ENCODE data around the gene PPP6R3. TPM values are rescaled to one million over a fixed set of nuclear protein-coding genes. Genes with fewer than 3 reads are reported as not detected.
A peak's percentile ranks its signal among the peaks of the same experiment; 100 is the strongest.

PPP6R3 gene
- total RNA-seq, 3 donors from 2014 or later: 126 to 129 (median 128) TPM

DNA sequence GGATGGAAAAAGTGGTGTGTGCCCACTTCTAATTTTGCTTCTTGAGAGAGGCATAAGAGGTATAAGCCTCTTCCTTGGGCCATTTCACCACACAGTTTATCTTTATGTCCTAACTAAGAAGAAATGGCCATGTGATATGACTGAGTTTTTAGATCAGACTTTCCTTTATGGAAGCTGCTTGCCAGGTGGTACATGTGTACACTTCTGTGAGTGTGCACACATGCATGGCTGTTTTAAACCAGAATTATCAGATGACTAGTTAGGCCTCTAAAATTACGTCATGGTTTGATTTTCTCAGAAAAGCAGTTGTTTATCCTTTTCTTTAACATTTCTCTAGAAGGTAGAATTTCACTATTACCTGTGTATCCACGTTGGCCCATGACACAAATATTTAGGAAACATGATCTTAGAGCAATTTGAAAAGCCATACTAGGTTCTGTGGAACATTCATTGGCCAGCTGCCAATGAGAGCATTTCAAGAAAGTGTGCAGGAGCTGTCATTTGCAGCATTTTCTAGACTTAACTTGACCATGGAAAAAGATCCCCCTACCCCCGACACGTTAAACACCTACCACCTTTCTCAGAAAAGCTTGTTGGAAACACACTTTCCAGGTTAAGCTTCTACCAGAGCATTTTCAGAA, 114.6 kb downstream of the PPP6R3 start:
- Mint-ChIP-seq H3K36me3 (ENCODE audit: insufficient read depth) (peaks cover 51% of the 10 kb centered on the region), H3K9me3 (no peaks in the 10 kb centered on the region), H3K4me1 (ENCODE audit: low read depth) (peaks cover 6% of the 10 kb centered on the region), H3K4me3 (no peak overlapping the region), H3K27me3 (ENCODE audit: low read depth) (no peaks in the 10 kb centered on the region)
- ATAC-seq: no peak
- no peak for DNase-seq

DNA sequence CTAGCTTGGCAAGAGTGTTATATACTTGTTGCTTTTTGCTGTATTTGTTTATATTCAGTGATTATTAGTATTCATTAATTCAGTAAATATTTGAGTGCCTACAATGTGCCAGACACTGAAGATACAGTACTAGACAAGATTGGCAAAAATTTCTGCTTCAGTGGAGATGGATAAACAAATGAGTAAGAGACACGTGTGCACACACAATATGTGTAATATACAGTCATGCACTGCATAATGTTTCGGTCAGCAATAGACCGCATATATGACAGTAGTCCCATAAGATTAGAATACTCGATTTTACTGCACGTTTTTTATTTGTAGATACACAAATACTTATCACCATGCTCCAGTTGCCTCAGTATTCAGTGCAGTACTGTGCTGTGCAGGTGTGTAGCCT, 118.9 kb downstream of the PPP6R3 start:
- H3K27me3 Mint-ChIP-seq (ENCODE audit: low read depth): no peaks in the 10 kb centered on the region
- H3K4me1 Mint-ChIP-seq (ENCODE audit: low read depth): peaks cover 7% of the 10 kb centered on the region
- no peak for ATAC-seq
- H3K9me3 Mint-ChIP-seq: no peaks in the 10 kb centered on the region
- peaks cover 56% of the 10 kb centered on the region for H3K36me3 Mint-ChIP-seq (ENCODE audit: insufficient read depth)
- no peak for DNase-seq
- no peak overlapping the region for H3K4me3 Mint-ChIP-seq

DNA sequence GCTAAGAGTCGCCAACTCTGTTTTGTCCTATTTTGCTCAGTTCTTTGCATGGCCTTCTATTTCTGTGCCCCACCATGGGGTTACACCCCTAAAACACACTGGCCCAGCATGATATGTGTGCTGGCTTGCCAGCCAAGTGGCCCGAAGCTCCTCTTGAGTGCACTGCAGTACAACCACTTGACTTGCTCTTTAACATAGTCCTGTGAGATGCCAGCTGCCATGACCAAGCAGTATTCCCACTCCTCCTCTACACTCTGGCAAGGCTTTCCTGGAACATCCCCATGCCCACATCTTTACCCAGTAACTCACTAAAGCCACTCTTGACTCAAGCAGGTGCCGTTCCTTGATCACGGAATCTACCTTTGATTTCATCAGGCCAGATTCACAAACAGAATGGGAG, 120.9 kb downstream of the PPP6R3 start:
- DNase-seq (no peak), ATAC-seq (no peak)
- Mint-ChIP-seq H3K4me1 (ENCODE audit: low read depth) (peaks cover 7% of the 10 kb centered on the region), H3K9me3 (no peaks in the 10 kb centered on the region), H3K36me3 (ENCODE audit: insufficient read depth) (peaks cover 53% of the 10 kb centered on the region), H3K4me3 (no peak overlapping the region), H3K27me3 (ENCODE audit: low read depth) (no peaks in the 10 kb centered on the region)

DNA sequence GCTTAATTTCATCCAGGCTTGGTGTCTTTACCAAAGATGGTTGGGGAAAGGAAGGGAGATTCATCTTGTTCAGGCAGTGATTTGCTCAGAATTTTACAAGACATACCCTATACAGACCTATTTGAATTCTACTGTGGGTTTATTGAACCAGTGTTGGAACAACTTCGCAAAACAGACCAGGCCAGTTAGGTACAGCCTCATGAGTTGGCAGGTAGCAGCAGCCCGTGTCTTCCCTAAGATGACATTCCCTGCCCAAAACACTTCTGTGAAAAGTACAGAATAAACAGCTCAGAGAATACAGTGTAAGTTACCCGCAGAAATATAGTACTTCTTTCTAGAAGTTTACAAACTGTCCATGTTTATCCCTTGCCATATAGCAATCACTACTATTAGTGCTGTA, 121.3 kb downstream of the PPP6R3 start:
- H3K36me3 Mint-ChIP-seq (ENCODE audit: insufficient read depth): peaks cover 50% of the 10 kb centered on the region

DNA sequence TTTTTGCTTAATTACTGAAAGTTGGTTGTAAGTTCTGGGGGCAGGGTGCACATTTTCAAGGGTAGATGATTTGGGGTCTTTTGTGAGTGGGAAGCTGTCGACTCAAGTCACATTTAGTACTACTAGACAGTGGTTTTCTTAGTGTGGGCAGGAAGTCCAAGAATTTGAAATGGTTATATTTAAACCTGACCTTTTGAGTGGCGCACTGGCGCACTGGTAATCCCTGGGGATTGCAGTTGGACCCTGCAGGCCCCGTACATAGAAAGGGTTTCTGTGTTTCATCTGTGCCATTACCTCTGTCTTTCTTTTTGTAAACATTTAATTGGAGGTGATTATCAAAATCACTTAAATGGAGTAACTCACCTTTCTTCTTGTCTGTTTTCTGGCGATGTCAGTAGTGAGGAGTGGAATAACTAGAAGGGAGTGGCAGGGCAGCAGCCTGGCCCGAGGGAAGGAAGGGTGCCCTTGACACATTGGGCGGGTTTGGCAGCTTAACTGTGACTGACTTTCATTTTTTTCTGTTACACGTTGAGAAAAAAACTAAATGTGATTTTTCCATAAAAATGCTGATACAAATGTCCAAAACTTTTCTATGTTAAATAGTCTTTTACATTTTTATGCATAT, 122.0 kb downstream of the PPP6R3 start:
- H3K36me3 Mint-ChIP-seq (ENCODE audit: insufficient read depth): peaks cover 52% of the 10 kb centered on the region
- peaks cover 7% of the 10 kb centered on the region for H3K4me1 Mint-ChIP-seq (ENCODE audit: low read depth)

More for the DNA sequence above, 121.3 kb downstream of the PPP6R3 start:
- no peak for DNase-seq
- ATAC-seq: no peak
- Mint-ChIP-seq H3K9me3 (no peaks in the 10 kb centered on the region), H3K4me3 (no peak overlapping the region), H3K4me1 (ENCODE audit: low read depth) (peaks cover 7% of the 10 kb centered on the region), H3K27me3 (ENCODE audit: low read depth) (no peaks in the 10 kb centered on the region)

DNA sequence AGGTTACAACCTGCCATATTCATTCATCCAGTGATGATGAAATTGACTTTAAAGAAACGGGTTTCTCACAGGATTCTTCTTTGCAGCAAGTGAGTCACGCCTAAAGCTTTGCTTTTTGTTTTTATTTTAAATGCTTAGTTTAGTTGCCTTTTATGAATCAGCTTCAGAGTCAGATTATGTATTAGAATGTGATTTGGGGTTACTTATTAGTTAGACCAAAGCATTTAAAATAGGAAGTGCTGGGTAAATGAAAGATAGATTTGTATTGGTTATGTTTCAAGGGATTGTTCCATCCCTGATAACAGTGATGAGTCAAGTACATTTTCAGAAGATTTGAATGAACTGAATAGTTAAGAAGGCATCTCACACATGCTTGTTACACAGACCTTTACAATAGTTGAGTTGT, 122.5 kb downstream of the PPP6R3 start:
- DNase-seq: no peak
- no peak for ATAC-seq
- no peaks in the 10 kb centered on the region for H3K27me3 Mint-ChIP-seq (ENCODE audit: low read depth)
- no peaks in the 10 kb centered on the region for H3K9me3 Mint-ChIP-seq
- peaks cover 7% of the 10 kb centered on the region for H3K4me1 Mint-ChIP-seq (ENCODE audit: low read depth)
- H3K36me3 Mint-ChIP-seq (ENCODE audit: insufficient read depth): peaks cover 49% of the 10 kb centered on the region
- H3K4me3 Mint-ChIP-seq: no peak overlapping the region

More for the DNA sequence above, 122.0 kb downstream of the PPP6R3 start:
- H3K27me3 Mint-ChIP-seq (ENCODE audit: low read depth): no peaks in the 10 kb centered on the region
- DNase-seq: no peak
- no peak for ATAC-seq
- H3K9me3 Mint-ChIP-seq: no peaks in the 10 kb centered on the region
- H3K4me3 Mint-ChIP-seq: no peak overlapping the region

DNA sequence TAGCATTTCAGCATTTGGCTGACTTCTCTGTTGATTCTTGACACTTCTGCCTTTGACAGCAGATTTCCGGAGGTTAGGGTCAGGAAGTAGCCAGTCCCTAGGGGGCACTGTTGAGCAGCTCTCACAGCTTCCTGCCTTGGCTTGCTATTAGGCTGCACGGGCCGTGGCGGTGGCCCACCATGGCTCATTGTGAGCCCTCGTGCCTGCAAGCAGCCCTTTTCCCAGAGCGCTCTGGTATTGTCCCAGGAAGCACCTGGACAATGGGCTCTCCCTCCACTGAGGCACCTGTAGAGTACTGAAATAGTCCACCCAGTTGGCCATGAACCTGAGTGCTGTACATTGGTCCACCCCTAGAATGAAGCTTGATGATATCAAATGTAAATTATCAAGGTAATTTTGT, 123.5 kb downstream of the PPP6R3 start:
- H3K36me3 Mint-ChIP-seq (ENCODE audit: insufficient read depth): peaks cover 41% of the 10 kb centered on the region

DNA sequence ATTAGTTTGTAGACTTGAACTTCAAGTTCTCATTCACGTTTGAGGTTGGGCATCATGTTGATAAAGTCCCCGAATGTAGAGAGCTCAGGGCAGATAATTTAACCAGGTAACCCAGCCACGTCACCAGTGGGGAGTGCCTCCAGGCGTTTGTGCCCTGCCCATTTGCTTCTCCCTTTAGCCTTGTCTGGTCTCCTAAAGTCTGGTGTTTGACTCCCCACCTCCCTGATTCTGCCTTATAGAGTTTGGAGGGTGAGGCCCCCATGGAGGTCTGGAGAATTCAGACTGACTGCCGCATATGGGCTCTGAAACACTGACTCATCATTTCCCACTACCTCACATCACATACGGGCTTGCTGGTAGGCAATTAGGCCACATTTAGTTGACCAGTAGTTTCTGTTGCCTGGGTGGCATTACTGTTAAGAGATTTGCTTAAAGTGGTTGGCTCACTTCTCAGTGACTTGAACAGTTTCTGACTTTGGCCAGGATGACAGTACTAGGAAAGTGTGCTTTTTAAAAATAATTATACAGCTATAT, 124.5 kb downstream of the PPP6R3 start:
- H3K9me3 Mint-ChIP-seq: no peaks in the 10 kb centered on the region
- no peak overlapping the region for H3K4me3 Mint-ChIP-seq
- DNase-seq (no peak), ATAC-seq (no peak)
- peaks cover 4% of the 10 kb centered on the region for H3K4me1 Mint-ChIP-seq (ENCODE audit: low read depth)
- peaks cover 39% of the 10 kb centered on the region for H3K36me3 Mint-ChIP-seq (ENCODE audit: insufficient read depth)
- no peaks in the 10 kb centered on the region for H3K27me3 Mint-ChIP-seq (ENCODE audit: low read depth)

More for the DNA sequence above, 123.5 kb downstream of the PPP6R3 start:
- ATAC-seq (peak; percentile 70), DNase-seq (peak; percentile 47)
- Mint-ChIP-seq H3K4me3 (no peak overlapping the region), H3K4me1 (ENCODE audit: low read depth) (peaks cover 7% of the 10 kb centered on the region), H3K9me3 (no peaks in the 10 kb centered on the region), H3K27me3 (ENCODE audit: low read depth) (no peaks in the 10 kb centered on the region)

DNA sequence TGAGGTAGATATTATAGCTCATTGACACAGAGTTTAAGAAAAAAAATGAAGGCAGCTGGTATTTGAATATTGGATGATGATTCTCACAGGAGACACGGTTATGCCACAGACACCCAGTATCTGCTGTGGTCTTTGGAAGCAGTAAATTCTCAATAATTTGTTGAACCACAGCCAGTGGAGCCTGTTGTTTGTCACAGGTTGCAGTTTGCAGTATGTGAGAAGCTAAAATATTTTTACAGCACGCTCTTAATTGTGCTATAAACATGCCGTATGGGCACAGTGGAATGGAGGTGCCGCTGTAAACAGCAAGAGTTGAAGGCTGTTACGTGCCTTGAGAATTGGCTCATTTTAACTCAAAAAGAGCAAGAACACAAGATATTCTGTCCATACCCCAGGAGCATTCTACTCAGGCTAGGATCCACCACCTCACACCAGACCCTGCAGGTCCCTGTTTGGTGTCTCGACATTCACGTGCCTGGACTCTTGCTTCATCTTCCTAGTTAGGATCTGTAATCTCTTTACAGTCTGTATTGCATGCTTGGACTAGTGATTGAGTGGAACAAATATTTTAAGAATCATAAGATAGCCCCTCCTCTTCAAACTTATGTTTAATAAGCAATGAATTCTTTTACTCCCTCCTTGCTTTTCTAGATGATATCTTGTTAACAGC, 129.1 kb downstream of the PPP6R3 start:
- Mint-ChIP-seq H3K36me3 (ENCODE audit: insufficient read depth) (peaks cover 43% of the 10 kb centered on the region), H3K9me3 (no peaks in the 10 kb centered on the region), H3K27me3 (ENCODE audit: low read depth) (no peaks in the 10 kb centered on the region), H3K4me3 (no peak overlapping the region), H3K4me1 (ENCODE audit: low read depth) (no peaks in the 10 kb centered on the region)
- no peak for ATAC-seq
- DNase-seq: no peak

DNA sequence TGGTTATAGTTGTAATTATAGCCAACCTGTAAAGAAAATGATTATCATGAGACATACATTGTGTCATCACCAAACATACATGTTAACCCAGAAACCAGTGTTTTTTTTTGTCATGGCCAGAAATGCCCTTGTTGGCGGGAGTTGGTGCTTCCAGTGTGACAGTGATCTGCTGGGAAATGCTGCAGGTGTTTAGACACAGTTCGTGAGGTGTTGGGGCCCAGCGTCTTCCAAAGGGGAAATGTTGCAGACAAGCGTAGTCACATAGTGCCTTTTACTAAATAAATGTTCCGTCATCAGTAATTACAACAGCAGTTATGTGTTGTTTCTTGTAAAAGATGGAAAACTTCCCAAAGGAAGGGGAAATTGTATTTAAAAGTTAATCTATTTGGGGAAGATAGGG, 131.2 kb downstream of the PPP6R3 start:
- H3K27me3 Mint-ChIP-seq (ENCODE audit: low read depth): no peaks in the 10 kb centered on the region
- H3K4me1 Mint-ChIP-seq (ENCODE audit: low read depth): no peaks in the 10 kb centered on the region
- no peaks in the 10 kb centered on the region for H3K9me3 Mint-ChIP-seq
- no peak overlapping the region for H3K4me3 Mint-ChIP-seq
- ATAC-seq (no peak), DNase-seq (no peak)
- H3K36me3 Mint-ChIP-seq (ENCODE audit: insufficient read depth): peaks cover 57% of the 10 kb centered on the region

DNA sequence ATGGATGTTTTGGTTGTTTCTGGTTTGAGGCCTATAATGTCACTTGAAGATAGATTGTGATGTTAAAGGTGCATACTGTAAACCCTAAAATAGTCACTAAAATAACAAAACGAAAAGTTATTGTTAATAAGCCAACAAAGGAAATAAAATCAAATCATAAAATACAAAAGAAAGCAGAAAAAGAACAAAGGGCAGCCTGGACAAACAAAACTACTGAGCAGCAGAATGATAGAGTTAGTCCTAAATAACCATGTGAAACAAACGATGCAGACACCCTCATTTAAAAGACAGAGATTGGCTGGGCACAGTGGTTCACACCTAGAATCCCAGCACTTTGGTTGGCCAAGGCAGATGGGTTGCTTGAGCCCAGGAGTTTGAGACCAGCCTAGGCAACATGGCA, 132.9 kb downstream of the PPP6R3 start:
- no peak for ATAC-seq
- no peak for DNase-seq
- Mint-ChIP-seq H3K36me3 (ENCODE audit: insufficient read depth) (peaks cover 66% of the 10 kb centered on the region), H3K4me3 (no peak overlapping the region), H3K9me3 (no peaks in the 10 kb centered on the region), H3K4me1 (ENCODE audit: low read depth) (no peaks in the 10 kb centered on the region), H3K27me3 (ENCODE audit: low read depth) (no peaks in the 10 kb centered on the region)

DNA sequence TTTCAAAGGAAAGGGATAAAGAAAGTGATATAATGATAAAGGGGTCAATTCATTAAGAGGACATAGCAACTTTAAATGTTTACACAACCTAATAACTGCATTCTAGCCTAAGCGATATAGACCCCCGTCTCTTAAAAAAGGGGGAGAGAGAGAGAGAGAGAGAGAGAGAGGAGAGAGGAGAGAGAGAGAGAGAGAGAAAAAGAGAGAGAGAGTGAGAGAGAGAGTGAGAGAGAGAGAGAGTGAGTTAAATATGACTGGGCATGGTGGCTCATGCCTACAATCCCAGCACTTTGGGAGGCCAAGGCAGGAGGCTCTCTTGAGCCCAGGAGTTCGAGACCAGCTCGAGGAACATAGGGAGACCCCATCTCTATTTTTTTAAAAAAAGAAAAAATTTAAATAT, 133.6 kb downstream of the PPP6R3 start:
- peaks cover 72% of the 10 kb centered on the region for H3K36me3 Mint-ChIP-seq (ENCODE audit: insufficient read depth)
- no peak for DNase-seq
- no peak for ATAC-seq
- H3K9me3 Mint-ChIP-seq: no peaks in the 10 kb centered on the region
- no peak overlapping the region for H3K4me3 Mint-ChIP-seq
- H3K27me3 Mint-ChIP-seq (ENCODE audit: low read depth): no peaks in the 10 kb centered on the region
- no peaks in the 10 kb centered on the region for H3K4me1 Mint-ChIP-seq (ENCODE audit: low read depth)

DNA sequence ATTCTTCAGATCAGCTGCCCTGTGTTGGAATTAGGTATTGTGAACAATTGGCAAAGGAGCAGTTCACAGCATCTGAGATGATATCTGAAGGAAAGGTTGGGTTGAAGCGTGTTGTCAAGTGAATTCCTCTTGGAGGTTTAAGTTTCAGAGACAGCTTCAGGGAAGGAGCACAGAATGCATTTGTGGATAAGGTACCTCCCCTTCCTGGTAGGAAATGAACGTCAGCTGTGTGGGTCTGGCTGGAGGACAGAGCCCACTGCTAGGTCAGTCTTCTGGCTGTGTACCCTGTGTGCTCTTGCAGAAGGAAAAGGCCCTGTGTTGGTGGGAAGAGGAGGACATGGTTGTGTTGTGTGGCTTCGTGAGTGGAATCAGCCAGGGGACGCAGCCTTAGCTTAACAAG, 135.7 kb downstream of the PPP6R3 start:
- Mint-ChIP-seq H3K4me3 (no peak overlapping the region), H3K4me1 (ENCODE audit: low read depth) (no peaks in the 10 kb centered on the region), H3K27me3 (ENCODE audit: low read depth) (no peaks in the 10 kb centered on the region), H3K36me3 (ENCODE audit: insufficient read depth) (peaks cover 70% of the 10 kb centered on the region), H3K9me3 (no peaks in the 10 kb centered on the region)
- ATAC-seq: no peak
- no peak for DNase-seq

DNA sequence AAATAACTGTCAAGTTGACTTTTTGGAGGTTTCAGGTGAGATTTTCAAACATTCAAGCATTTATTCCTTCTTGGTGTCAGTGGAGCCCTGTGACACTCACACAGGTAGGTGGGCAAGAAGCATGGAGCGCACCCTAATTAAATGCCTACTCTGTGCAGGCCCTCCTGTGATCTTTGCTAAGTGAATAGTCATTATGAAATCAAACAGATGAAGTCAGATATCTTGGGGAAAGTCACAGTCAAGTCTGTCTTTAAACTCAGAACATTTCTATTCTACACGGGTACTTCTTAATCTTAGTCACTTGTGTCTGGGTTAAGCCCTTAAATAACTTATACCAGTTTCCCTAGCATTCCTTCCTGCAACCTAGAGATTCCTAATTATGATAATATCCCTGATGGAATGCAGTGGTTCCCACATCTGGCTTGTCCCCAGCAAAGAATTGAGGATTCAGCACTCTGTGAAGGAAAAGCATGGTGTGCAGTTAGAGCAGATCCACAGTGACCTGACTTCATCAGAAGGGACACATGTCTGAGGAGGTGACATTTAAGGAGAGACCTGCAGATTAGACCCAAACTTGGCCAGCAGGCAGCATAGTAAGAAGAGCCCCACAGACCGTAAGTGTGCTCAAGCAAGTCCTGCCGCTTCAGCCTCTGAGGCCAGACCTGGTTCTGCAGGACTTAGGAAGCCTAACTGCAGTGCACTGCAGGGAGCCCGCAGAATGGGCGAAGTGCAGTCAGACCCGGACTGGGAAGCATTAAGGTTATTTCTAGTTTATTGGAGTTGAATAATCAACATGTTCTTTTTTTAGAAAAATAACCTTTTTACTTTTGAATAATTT, 138.5 kb downstream of the PPP6R3 start:
- DNase-seq (no peak), ATAC-seq (no peak)
- no peaks in the 10 kb centered on the region for H3K9me3 Mint-ChIP-seq
- peaks cover 77% of the 10 kb centered on the region for H3K36me3 Mint-ChIP-seq (ENCODE audit: insufficient read depth)
- no peaks in the 10 kb centered on the region for H3K27me3 Mint-ChIP-seq (ENCODE audit: low read depth)
- H3K4me1 Mint-ChIP-seq (ENCODE audit: low read depth): no peaks in the 10 kb centered on the region
- no peak overlapping the region for H3K4me3 Mint-ChIP-seq

All from activated T-cell treated with anti-CD3 and anti-CD28 coated beads, Interleukin-2, amount 50 U/mL, for 4 hours (primary cell).